ENCODE measurements around the gene PFKM.

Gene PFKM

GRCh38 chr12:48165089-48165981, 46.2 kb downstream of the PFKM start:
- Histone ChIP-seq H4K91ac (ENCODE audit: low read depth, low read length) (no peak overlapping the region), H3K27me3 (ENCODE audit: insufficient read depth, low read length) (no peaks in the 10 kb centered on the region), H2BK120ac (ENCODE audit: insufficient read depth, low read length, poor library complexity) (no peak overlapping the region), H3K14ac (ENCODE audit: low read length) (no peak overlapping the region), H3K4me2 (ENCODE audit: low read length) (no peak overlapping the region), H2AFZ (ENCODE audit: insufficient read depth, low read length, poor library complexity) (no peak overlapping the region), H3K23ac (ENCODE audit: low read length) (no peak overlapping the region), H3K27ac (ENCODE audit: low read depth, low read length) (no peak overlapping the region), H3K79me1 (ENCODE audit: low read length) (no peaks in the 10 kb centered on the region), H3K18ac (ENCODE audit: low read length) (no peak overlapping the region), H2AK5ac (ENCODE audit: low read length) (no peak overlapping the region), H3K4ac (ENCODE audit: low read depth, low read length) (no peak overlapping the region), H3K9ac (ENCODE audit: low read length) (no peak overlapping the region), H4K8ac (ENCODE audit: low read depth, low read length) (no peak overlapping the region), H2BK12ac (ENCODE audit: low read length) (no peak overlapping the region), H3K36me3 (ENCODE audit: control insufficient read depth in 1 of 2, insufficient read depth in 2 of 2, low read length in 2 of 2) (no peaks in the 10 kb centered on the region), H2BK5ac (ENCODE audit: low read depth, low read length, poor library complexity) (no peak overlapping the region), H3K4me3 (ENCODE audit: low read depth, low read length) (no peak overlapping the region), H3K9me3 (ENCODE audit: insufficient read depth, low read depth, low read length) (no peaks in the 10 kb centered on the region), H4K12ac (ENCODE audit: low read depth, low read length) (no peak overlapping the region), H3K4me1 (ENCODE audit: control insufficient read depth in 1 of 2, insufficient read depth in 2 of 2, low read length in 2 of 2) (no peaks in the 10 kb centered on the region), H3K79me2 (ENCODE audit: control insufficient read depth, insufficient read depth, low read length, poor library complexity) (no peaks in the 10 kb centered on the region)
- no CpG with 5 or more reads among the region's 2 CpGs for whole genome bisulfite sequencing (ENCODE audit: extremely low coverage, insufficient coverage, insufficient read length)
- DNase-seq, result peak; percentile 14 to 73

- Histone ChIP-seq H4K8ac (ENCODE audit: low read depth, low read length) (no peak overlapping the region), H3K23ac (ENCODE audit: low read length) (no peak overlapping the region), H2AFZ (ENCODE audit: insufficient read depth, low read length, poor library complexity) (no peak overlapping the region), H3K14ac (ENCODE audit: low read length) (no peak overlapping the region), H3K4me1 (ENCODE audit: control insufficient read depth in 1 of 2, insufficient read depth in 2 of 2, low read length in 2 of 2) (no peaks in the 10 kb centered on the region), H2BK120ac (ENCODE audit: insufficient read depth, low read length, poor library complexity) (no peak overlapping the region), H3K4me3 (ENCODE audit: low read depth, low read length) (no peak overlapping the region), H3K79me2 (ENCODE audit: control insufficient read depth, insufficient read depth, low read length, poor library complexity) (no peaks in the 10 kb centered on the region), H3K27ac (ENCODE audit: low read depth, low read length) (no peak overlapping the region), H3K9me3 (ENCODE audit: insufficient read depth, low read depth, low read length) (no peaks in the 10 kb centered on the region), H3K27me3 (ENCODE audit: insufficient read depth, low read length) (no peaks in the 10 kb centered on the region), H3K9ac (ENCODE audit: low read length) (no peak overlapping the region), H2BK12ac (ENCODE audit: low read length) (no peak overlapping the region), H3K18ac (ENCODE audit: low read length) (no peak overlapping the region), H4K12ac (ENCODE audit: low read depth, low read length) (no peak overlapping the region), H2BK5ac (ENCODE audit: low read depth, low read length, poor library complexity) (no peak overlapping the region), H4K91ac (ENCODE audit: low read depth, low read length) (no peak overlapping the region), H3K4me2 (ENCODE audit: low read length) (no peak overlapping the region), H2AK5ac (ENCODE audit: low read length) (no peak overlapping the region), H3K36me3 (ENCODE audit: control insufficient read depth in 1 of 2, insufficient read depth in 2 of 2, low read length in 2 of 2) (no peaks in the 10 kb centered on the region), H3K79me1 (ENCODE audit: low read length) (no peaks in the 10 kb centered on the region), H3K4ac (ENCODE audit: low read depth, low read length) (no peak overlapping the region)
- no peak for DNase-seq
- no CpG with 5 or more reads among the region's 19 CpGs for WGBS (ENCODE audit: extremely low coverage, insufficient coverage, insufficient read length)
Measured at GRCh38 chr12:48169011-48169410, 49.8 kb downstream of the PFKM start.

- H2BK5ac ChIP-seq (ENCODE audit: low read depth, low read length, poor library complexity), result no peak overlapping the region
- no peak overlapping the region for H3K14ac ChIP-seq (ENCODE audit: low read length)
- DNase-seq, result no peak
- no peak overlapping the region for H4K8ac ChIP-seq (ENCODE audit: low read depth, low read length)
- no peak overlapping the region for H3K27ac ChIP-seq (ENCODE audit: low read depth, low read length)
- H3K79me1 ChIP-seq (ENCODE audit: low read length), result no peaks in the 10 kb centered on the region
- no peaks in the 10 kb centered on the region for H3K79me2 ChIP-seq (ENCODE audit: control insufficient read depth, insufficient read depth, low read length, poor library complexity)
- H2AK5ac ChIP-seq (ENCODE audit: low read length), result no peak overlapping the region
- no peak overlapping the region for H2BK120ac ChIP-seq (ENCODE audit: insufficient read depth, low read length, poor library complexity)
- H3K4ac ChIP-seq (ENCODE audit: low read depth, low read length), result no peak overlapping the region
- H3K4me2 ChIP-seq (ENCODE audit: low read length), result no peak overlapping the region
- H3K18ac ChIP-seq (ENCODE audit: low read length), result no peak overlapping the region
- H3K4me1 ChIP-seq (ENCODE audit: control insufficient read depth in 1 of 2, insufficient read depth in 2 of 2, low read length in 2 of 2), result no peaks in the 10 kb centered on the region
- no peak overlapping the region for H2AFZ ChIP-seq (ENCODE audit: insufficient read depth, low read length, poor library complexity)
- no peak overlapping the region for H3K4me3 ChIP-seq (ENCODE audit: low read depth, low read length)
- H4K12ac ChIP-seq (ENCODE audit: low read depth, low read length), result no peak overlapping the region
- no peaks in the 10 kb centered on the region for H3K36me3 ChIP-seq (ENCODE audit: control insufficient read depth in 1 of 2, insufficient read depth in 2 of 2, low read length in 2 of 2)
- no peak overlapping the region for H3K23ac ChIP-seq (ENCODE audit: low read length)
- no peak overlapping the region for H4K91ac ChIP-seq (ENCODE audit: low read depth, low read length)
- no peak overlapping the region for H3K9ac ChIP-seq (ENCODE audit: low read length)
- H3K9me3 ChIP-seq (ENCODE audit: insufficient read depth, low read depth, low read length), result no peaks in the 10 kb centered on the region
- H2BK12ac ChIP-seq (ENCODE audit: low read length), result no peak overlapping the region
- WGBS (ENCODE audit: extremely low coverage, insufficient coverage, insufficient read length), result no CpG with 5 or more reads among the region's 3 CpGs
- H3K27me3 ChIP-seq (ENCODE audit: insufficient read depth, low read length), result no peaks in the 10 kb centered on the region
Measured at GRCh38 chr12:48175613-48176416, 56.7 kb downstream of the PFKM start.

- Histone ChIP-seq H3K79me2 (ENCODE audit: control insufficient read depth, insufficient read depth, low read length, poor library complexity) (no peaks in the 10 kb centered on the region), H2BK120ac (ENCODE audit: insufficient read depth, low read length, poor library complexity) (no peak overlapping the region), H3K36me3 (ENCODE audit: control insufficient read depth in 1 of 2, insufficient read depth in 2 of 2, low read length in 2 of 2) (no peaks in the 10 kb centered on the region), H3K4me2 (ENCODE audit: low read length) (no peak overlapping the region), H3K27ac (ENCODE audit: low read depth, low read length) (no peak overlapping the region), H2AK5ac (ENCODE audit: low read length) (no peak overlapping the region), H4K91ac (ENCODE audit: low read depth, low read length) (no peak overlapping the region), H2BK12ac (ENCODE audit: low read length) (no peak overlapping the region), H3K4ac (ENCODE audit: low read depth, low read length) (no peak overlapping the region), H4K12ac (ENCODE audit: low read depth, low read length) (no peak overlapping the region), H3K79me1 (ENCODE audit: low read length) (no peaks in the 10 kb centered on the region), H3K14ac (ENCODE audit: low read length) (no peak overlapping the region), H3K18ac (ENCODE audit: low read length) (no peak overlapping the region), H4K8ac (ENCODE audit: low read depth, low read length) (no peak overlapping the region), H3K9ac (ENCODE audit: low read length) (no peak overlapping the region), H3K4me3 (ENCODE audit: low read depth, low read length) (no peak overlapping the region), H2BK5ac (ENCODE audit: low read depth, low read length, poor library complexity) (no peak overlapping the region), H3K23ac (ENCODE audit: low read length) (no peak overlapping the region), H3K9me3 (ENCODE audit: insufficient read depth, low read depth, low read length) (no peaks in the 10 kb centered on the region), H3K4me1 (ENCODE audit: control insufficient read depth in 1 of 2, insufficient read depth in 2 of 2, low read length in 2 of 2) (no peaks in the 10 kb centered on the region), H3K27me3 (ENCODE audit: insufficient read depth, low read length) (no peaks in the 10 kb centered on the region), H2AFZ (ENCODE audit: insufficient read depth, low read length, poor library complexity) (no peak overlapping the region)
- DNase-seq, result no peak
Measured at GRCh38 chr12:48176417-48176751, 57.2 kb downstream of the PFKM start.

Data from trophoblast cell (in vitro differentiated cells and primary cell).